H9 (cell line): ENCODE data around the gene GHRHR. TPM values are rescaled to one million over a fixed set of nuclear protein-coding genes. Genes with fewer than 3 reads are reported as not detected.

Experiments used
- DNase-seq: peaks from one replicate; pipeline ENCODE4 v3.0.0-alpha.2; 2017
- H2AFZ ChIP-seq: one replicate; pipeline ENCODE4 v1.6.1; 2013; ENCODE audit warnings: mild to moderate bottlenecking, low read length, control low read depth, moderate library complexity
- H2AK5ac ChIP-seq: 2 replicates; pipeline ENCODE4 v1.6.1; 2013; ENCODE audit warnings: low read length, control low read depth, mixed read lengths; ENCODE audit not compliant: insufficient read length
- H2BK120ac ChIP-seq: one replicate; pipeline ENCODE4 v1.6.1; 2013; ENCODE audit warnings: low read depth, mild to moderate bottlenecking, low read length, control low read depth, inconsistent platforms; ENCODE audit not compliant: poor library complexity, severe bottlenecking
- H2BK12ac ChIP-seq: 2 replicates; pipeline ENCODE4 v1.6.1; 2013; ENCODE audit warnings: low read length, control low read depth, mixed read lengths, low read depth; ENCODE audit not compliant: insufficient read length
- H2BK15ac ChIP-seq: 2 replicates; pipeline ENCODE4 v1.6.1; 2013; ENCODE audit warnings: low read depth, low read length, control low read depth
- H2BK20ac ChIP-seq: one replicate; pipeline ENCODE4 v1.6.1; 2013; ENCODE audit warnings: low read depth, mild to moderate bottlenecking, low read length, control low read depth, inconsistent platforms; ENCODE audit not compliant: poor library complexity, severe bottlenecking
- H2BK5ac ChIP-seq: 2 replicates; pipeline ENCODE4 v1.6.1; 2013; ENCODE audit warnings: low read length, control low read depth, mixed read lengths; ENCODE audit not compliant: insufficient read length
- H3K14ac ChIP-seq: 2 replicates; pipeline ENCODE4 v1.6.1; 2013; ENCODE audit warnings: low read length, control low read depth; ENCODE audit not compliant: insufficient read depth
- H3K18ac ChIP-seq: 2 replicates; pipeline ENCODE4 v1.6.1; 2013; ENCODE audit warnings: low read depth, mild to moderate bottlenecking, mixed read lengths, low read length, control low read depth; ENCODE audit not compliant: insufficient read length
- H3K23ac ChIP-seq: 2 replicates; pipeline ENCODE4 v1.6.1; 2013; ENCODE audit warnings: low read length, control low read depth, mixed read lengths, low read depth; ENCODE audit not compliant: insufficient read length
- H3K23me2 ChIP-seq: 2 replicates; pipeline ENCODE4 v1.6.1; 2013; ENCODE audit warnings: low read depth, mild to moderate bottlenecking, mixed read lengths, low read length, control low read depth; ENCODE audit not compliant: insufficient read length, poor library complexity, severe bottlenecking
- H3K27ac ChIP-seq: 2 replicates; pipeline ENCODE4 v1.5.1; 2013; ENCODE audit warnings: low read length, control low read depth, mixed read lengths, low read depth; ENCODE audit not compliant: insufficient read length
- H3K27me3 ChIP-seq: 2 replicates; pipeline ENCODE4 v1.6.1; 2013; ENCODE audit warnings: low read length, control low read depth, inconsistent platforms; ENCODE audit not compliant: insufficient read depth
- H3K4ac ChIP-seq: 2 replicates; pipeline ENCODE4 v1.6.1; 2013; ENCODE audit warnings: low read depth, mild to moderate bottlenecking, control low read depth, inconsistent platforms, low read length, moderate library complexity
- H3K4me1 ChIP-seq: 2 replicates; pipeline ENCODE4 v1.6.1; 2013; ENCODE audit warnings: low read length, control low read depth, inconsistent platforms; ENCODE audit not compliant: insufficient read depth
- H3K4me2 ChIP-seq: 2 replicates; pipeline ENCODE4 v1.6.1; 2013; ENCODE audit warnings: low read length, control low read depth, mixed read lengths; ENCODE audit not compliant: insufficient read length, insufficient read depth
- H3K56ac ChIP-seq: 2 replicates; pipeline ENCODE4 v1.6.1; 2013; ENCODE audit warnings: low read depth, mild to moderate bottlenecking, mixed read lengths, low read length, control low read depth; ENCODE audit not compliant: insufficient read length
- H3K79me1 ChIP-seq: 2 replicates; pipeline ENCODE4 v1.6.1; 2013; ENCODE audit warnings: low read depth, mild to moderate bottlenecking, moderate library complexity, low read length, control low read depth, inconsistent platforms; ENCODE audit not compliant: insufficient read depth, poor library complexity, severe bottlenecking
- H3K79me2 ChIP-seq: 2 replicates; pipeline ENCODE4 v1.6.1; 2013; ENCODE audit warnings: low read length, control low read depth, inconsistent platforms; ENCODE audit not compliant: insufficient read depth
- H3K9ac ChIP-seq: 2 replicates; pipeline ENCODE4 v1.6.1; 2013; ENCODE audit warnings: low read length, control low read depth, mixed read lengths; ENCODE audit not compliant: insufficient read length; ENCODE audit errors: extremely low read depth
- H3K9me3 ChIP-seq: one replicate; pipeline ENCODE4 v1.6.1; 2013; ENCODE audit warnings: low read depth, low read length, inconsistent platforms; ENCODE audit not compliant: control insufficient read depth
- H3T11ph ChIP-seq: one replicate; pipeline ENCODE4 v1.6.1; 2013; ENCODE audit warnings: mild to moderate bottlenecking, low read length, control low read depth, inconsistent platforms
- H4K20me1 ChIP-seq: one replicate; pipeline ENCODE4 v1.6.1; 2013; ENCODE audit not compliant: control insufficient read depth, insufficient read length, insufficient read depth
- H4K5ac ChIP-seq: 2 replicates; pipeline ENCODE4 v1.6.1; 2013; ENCODE audit warnings: low read depth, mild to moderate bottlenecking, mixed read lengths, low read length, control low read depth; ENCODE audit not compliant: insufficient read length
- H4K8ac ChIP-seq: replicated peaks from 2 replicates; pipeline ENCODE4 v1.6.1; 2013; ENCODE audit warnings: low read length, control low read depth, mixed read lengths, low read depth; ENCODE audit not compliant: insufficient read length
- H4K91ac ChIP-seq: 2 replicates; pipeline ENCODE4 v1.6.1; 2013; ENCODE audit warnings: low read depth, mild to moderate bottlenecking, moderate library complexity, mixed read lengths, low read length, control low read depth; ENCODE audit not compliant: insufficient read length
- H3K27ac Mint-ChIP-seq, 3 experiments: 2 replicates in 2 of 3; 3 replicates in 1 of 3; pipeline ENCODE4 v1.8.0; 2020 to 2021; ENCODE audit warnings: mixed read lengths in 3 of 3, mild to moderate bottlenecking in 1 of 3, moderate library complexity in 1 of 3
- H3K27me3 Mint-ChIP-seq: 2 replicates; pipeline ENCODE4 v1.8.0; 2021; ENCODE audit warnings: low read depth, mild to moderate bottlenecking, moderate library complexity, mixed read lengths
- H3K36me3 Mint-ChIP-seq, 3 experiments: 2 replicates in 2 of 3; 3 replicates in 1 of 3; pipeline ENCODE4 v1.8.0; 2020 to 2021; ENCODE audit warnings: low read depth in 3 of 3, mixed read lengths in 3 of 3; ENCODE audit not compliant: insufficient read depth in 1 of 3
- H3K4me1 Mint-ChIP-seq, 2 experiments: 2 replicates each; pipeline ENCODE4 v1.8.0; 2020; ENCODE audit warnings: mixed read lengths in 2 of 2
- H3K4me3 Mint-ChIP-seq, 2 experiments: 2 replicates in 1 of 2; 3 replicates in 1 of 2; pipeline ENCODE4 v1.8.0; 2020 to 2021; ENCODE audit warnings: mild to moderate bottlenecking in 2 of 2, mixed read lengths in 2 of 2, moderate library complexity in 1 of 2
- H3K9me3 Mint-ChIP-seq, 2 experiments: 2 replicates in 1 of 2; 3 replicates in 1 of 2; pipeline ENCODE4 v1.8.0; 2020; ENCODE audit warnings: mild to moderate bottlenecking in 2 of 2, mixed read lengths in 2 of 2, moderate library complexity in 1 of 2
- WGBS: extraction: QIAGEN DNeasy Blood & Tissue Kit; methylation state at CpG from one replicate; pipeline ENCODE4 v1.1.7; 2013; ENCODE audit warnings: missing lambda C conversion rate, low lambda C conversion rate, mixed read lengths; ENCODE audit not compliant: insufficient read length; ENCODE audit errors: extremely low coverage; 5-methylcytosine and 5-hydroxymethylcytosine counted together
- total RNA-seq: library from RNA; stranded (reverse); gene quantifications from 2 replicates; pipeline ENCODE4 v1.2.1, GENCODE V29; 2021
- TF ChIP-seq, protein P1 (sequence below): fragments of 200-600 bp; sonication (generic); conservative IDR thresholded peaks from 3 replicates; pipeline ENCODE4 v1.8.0; 2021; ENCODE audit warnings: antibody characterized with exemption, mild to moderate bottlenecking

GHRHR gene
- total RNA-seq, 1 experiment from 2014 or later: 7.4 TPM

DNA sequence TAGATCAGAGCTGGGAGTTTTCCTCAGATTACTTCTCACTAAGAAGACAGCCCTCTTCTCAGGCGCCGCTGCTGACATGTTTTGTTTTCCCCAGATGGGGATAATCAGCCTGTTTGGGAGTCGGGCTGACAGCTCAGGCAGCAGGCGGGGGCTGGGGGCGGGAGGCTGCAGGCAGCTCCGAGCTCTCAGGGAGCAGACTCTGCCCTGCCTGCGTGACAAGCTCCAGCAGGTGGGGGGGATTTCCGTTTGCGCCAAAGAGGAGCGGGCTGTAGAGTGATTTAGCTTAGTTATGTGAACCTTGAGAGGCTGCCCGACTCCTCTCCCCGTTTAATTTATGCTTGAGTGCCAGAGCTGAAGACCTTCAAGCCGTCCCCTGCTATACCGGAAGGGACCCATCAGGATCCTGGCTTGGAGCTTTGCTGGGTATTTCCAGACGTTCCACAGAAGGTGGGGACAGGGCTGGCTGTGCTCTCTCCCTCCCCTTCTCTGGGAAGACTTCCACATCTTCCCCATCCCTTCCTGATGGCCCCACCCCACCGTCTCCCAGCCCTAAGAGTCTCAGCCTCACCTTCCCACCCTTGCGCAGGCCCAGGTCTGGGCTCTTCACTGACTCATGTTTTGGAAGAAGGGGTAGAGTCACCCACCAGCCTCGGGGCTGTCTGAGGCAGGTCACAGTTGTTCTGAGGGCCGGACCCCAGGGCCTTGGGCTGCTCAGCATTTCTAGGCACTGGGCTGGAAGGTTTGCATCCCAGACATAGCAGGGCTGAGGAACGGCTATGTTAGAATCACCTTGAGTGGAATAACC, 63.6 kb downstream of the GHRHR start:
- Histone ChIP-seq H2BK120ac (no peak overlapping the region), H2BK5ac (no peak overlapping the region), H3K4me2 (no peak overlapping the region), H3K27ac (no peak overlapping the region), H3K4me1 (no peaks in the 10 kb centered on the region; the same call in 1 of the 2 replicates), H4K20me1 (no peaks in the 10 kb centered on the region), H3K79me1 (no peaks in the 10 kb centered on the region), H3K56ac (no peak overlapping the region), H3K9me3 (no peaks in the 10 kb centered on the region), H3K14ac (no peak overlapping the region; the same call in 1 of the 2 replicates), H2BK15ac (no peak overlapping the region), H3K23me2 (no peaks in the 10 kb centered on the region), H4K5ac (no peak overlapping the region), H3K18ac (no peak overlapping the region), H2BK12ac (no peak overlapping the region), H3K27me3 (no peaks in the 10 kb centered on the region), H2AFZ (no peak overlapping the region), H3K23ac (no peak overlapping the region), H4K8ac (no peak overlapping the region), H2AK5ac (no peak overlapping the region), H4K91ac (no peak overlapping the region), H2BK20ac (no peak overlapping the region), H3K79me2 (no peaks in the 10 kb centered on the region), H3K9ac (no peak overlapping the region), H3K4ac (no peak overlapping the region), H3T11ph (no peak overlapping the region)
- WGBS: no CpG with 5 or more reads among the region's 20 CpGs
- peaks cover 0 to 3% of the 10 kb centered on the region in 2 experiments; a peak in 2 of 5 replicates for H3K9me3 Mint-ChIP-seq
- TF ChIP-seq, protein P1, sequence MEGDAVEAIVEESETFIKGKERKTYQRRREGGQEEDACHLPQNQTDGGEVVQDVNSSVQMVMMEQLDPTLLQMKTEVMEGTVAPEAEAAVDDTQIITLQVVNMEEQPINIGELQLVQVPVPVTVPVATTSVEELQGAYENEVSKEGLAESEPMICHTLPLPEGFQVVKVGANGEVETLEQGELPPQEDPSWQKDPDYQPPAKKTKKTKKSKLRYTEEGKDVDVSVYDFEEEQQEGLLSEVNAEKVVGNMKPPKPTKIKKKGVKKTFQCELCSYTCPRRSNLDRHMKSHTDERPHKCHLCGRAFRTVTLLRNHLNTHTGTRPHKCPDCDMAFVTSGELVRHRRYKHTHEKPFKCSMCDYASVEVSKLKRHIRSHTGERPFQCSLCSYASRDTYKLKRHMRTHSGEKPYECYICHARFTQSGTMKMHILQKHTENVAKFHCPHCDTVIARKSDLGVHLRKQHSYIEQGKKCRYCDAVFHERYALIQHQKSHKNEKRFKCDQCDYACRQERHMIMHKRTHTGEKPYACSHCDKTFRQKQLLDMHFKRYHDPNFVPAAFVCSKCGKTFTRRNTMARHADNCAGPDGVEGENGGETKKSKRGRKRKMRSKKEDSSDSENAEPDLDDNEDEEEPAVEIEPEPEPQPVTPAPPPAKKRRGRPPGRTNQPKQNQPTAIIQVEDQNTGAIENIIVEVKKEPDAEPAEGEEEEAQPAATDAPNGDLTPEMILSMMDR: no peak
- no peaks in the 10 kb centered on the region; a peak in 1 of 7 replicates for H3K36me3 Mint-ChIP-seq
- H3K4me1 Mint-ChIP-seq: peaks cover 25 to 30% of the 10 kb centered on the region in 2 experiments
- H3K27ac Mint-ChIP-seq: peak overlapping the region in 1 of 3 experiments; percentile 83; a peak in 1 of 7 replicates
- DNase-seq: peak; percentile 74
- H3K4me3 Mint-ChIP-seq: peak overlapping the region in 1 of 2 experiments; percentile 26; a peak in 1 of 5 replicates
- H3K27me3 Mint-ChIP-seq: peaks cover 3% of the 10 kb centered on the region; the same call in 1 of the 2 replicates
